Measurements from ENCODE around the gene ABCF2.
A peak's percentile ranks its signal among the peaks of the same experiment; 100 is the strongest.

The ABCF2 gene

DNA sequence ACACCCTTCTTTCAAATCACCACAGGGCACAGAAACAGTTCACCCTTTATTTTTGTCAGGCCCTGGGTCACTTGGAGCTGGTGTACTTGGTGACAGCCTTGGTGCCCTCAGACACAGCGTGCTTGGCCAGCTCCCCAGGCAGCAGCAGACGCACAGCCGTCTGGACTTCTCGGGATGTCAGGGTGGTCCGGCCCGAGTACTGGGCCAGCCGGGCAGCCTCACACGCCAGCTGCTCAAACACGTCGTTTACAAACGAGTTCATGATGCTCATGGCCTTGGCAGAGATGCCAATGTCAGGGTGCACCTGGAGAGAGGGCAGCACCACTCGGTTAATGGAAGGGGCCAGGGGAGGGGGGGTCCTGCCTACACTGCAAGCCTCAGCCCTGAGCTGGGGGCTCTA is 19.2 kb downstream of the ABCF2 start:
- no peak overlapping the region for H2AFZ ChIP-seq (ENCODE audit: low read length)
- H3K4me2 ChIP-seq (ENCODE audit: insufficient read depth, low read length, poor library complexity, severe bottlenecking), result no peak overlapping the region
- no peak overlapping the region for H2BK120ac ChIP-seq (ENCODE audit: low read depth, low read length)
- no peak overlapping the region for H2BK15ac ChIP-seq (ENCODE audit: low read length)
- peak overlapping the region; percentile 59 for H3K14ac ChIP-seq (ENCODE audit: low read length)
- H2AK5ac ChIP-seq (ENCODE audit: low read depth, low read length), result peak overlapping the region; percentile 31
- no peak overlapping the region for H4K8ac ChIP-seq (ENCODE audit: low read depth, low read length)
- no peak for DNase-seq (ENCODE audit: low spot score)
- peak overlapping the region; percentile 61 for H2BK12ac ChIP-seq (ENCODE audit: low read length)
- H3K36me3 ChIP-seq (replicated peaks in 1 of 2; ENCODE audit: control insufficient read depth in 2 of 2, insufficient read depth in 2 of 2, low read length in 2 of 2), result peaks cover 0 to 13% of the 10 kb centered on the region in 2 donors
- H3K79me1 ChIP-seq (ENCODE audit: low read depth, low read length), result no peaks in the 10 kb centered on the region
- peak overlapping the region; percentile 72 for H3K4ac ChIP-seq (ENCODE audit: low read length)
- H3K4me3 ChIP-seq (ENCODE audit: low read length in 2 of 2), result no peak overlapping the region
- H3K9me3 ChIP-seq (replicated peaks in 1 of 2; ENCODE audit: control insufficient read depth in 2 of 2, insufficient read depth in 1 of 2, low read depth in 1 of 2, low read length in 2 of 2), result no peaks in the 10 kb centered on the region
- peaks cover 0 to 40% (median 2%) of the 10 kb centered on the region in 3 experiments for H3K27me3 ChIP-seq (ENCODE audit: control insufficient read depth in 3 of 3, insufficient read depth in 3 of 3, low read depth in 1 of 3, low read length in 3 of 3)
- H2BK5ac ChIP-seq (ENCODE audit: low read length), result no peak overlapping the region
- no peak overlapping the region for H4K91ac ChIP-seq (ENCODE audit: low read depth, low read length, poor library complexity)
- H3K27ac ChIP-seq (replicated peaks; ENCODE audit: low read length), result no peak overlapping the region
- H3K23ac ChIP-seq (ENCODE audit: low read depth, low read length, poor library complexity), result peak overlapping the region; percentile 46
- WGBS, 2 donors (ENCODE audit: extremely low coverage in 2 of 2, insufficient read length in 2 of 2, insufficient replicate concordance in 1 of 2), result no CpG with 5 or more reads among the region's 12 CpGs
- no peak overlapping the region for H3K9ac ChIP-seq (ENCODE audit: low read depth, low read length, poor library complexity)
- H3K4me1 ChIP-seq (ENCODE audit: control insufficient read depth in 2 of 2, insufficient read depth in 1 of 2, low read depth in 1 of 2, low read length in 2 of 2), result peaks cover 0 to 8% of the 10 kb centered on the region in 2 donors
- H3K18ac ChIP-seq (ENCODE audit: low read length), result peak overlapping the region; percentile 32

DNA sequence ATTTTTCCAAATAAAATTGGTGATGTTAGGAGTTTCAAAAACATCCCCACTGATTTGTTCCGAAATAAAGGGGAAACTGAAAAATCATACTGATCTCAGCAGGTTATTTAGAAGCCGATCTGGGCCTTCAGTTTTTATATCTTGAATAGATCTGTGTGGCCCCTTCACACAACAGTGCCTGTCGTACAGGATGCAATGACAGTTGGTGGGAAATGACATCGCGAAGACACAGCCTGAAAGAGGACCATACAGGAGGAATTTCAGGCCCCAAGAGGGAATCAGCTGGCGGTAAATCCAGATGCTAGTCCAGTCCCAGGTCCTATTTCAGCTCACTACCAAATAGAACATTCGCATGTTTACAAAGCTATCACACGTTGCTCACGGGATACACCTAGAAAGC is 19.7 kb downstream of the ABCF2 start:
- H3K27me3 ChIP-seq (ENCODE audit: control insufficient read depth in 3 of 3, insufficient read depth in 3 of 3, low read depth in 1 of 3, low read length in 3 of 3), result peaks cover 0 to 44% (median 2%) of the 10 kb centered on the region in 3 experiments

DNA sequence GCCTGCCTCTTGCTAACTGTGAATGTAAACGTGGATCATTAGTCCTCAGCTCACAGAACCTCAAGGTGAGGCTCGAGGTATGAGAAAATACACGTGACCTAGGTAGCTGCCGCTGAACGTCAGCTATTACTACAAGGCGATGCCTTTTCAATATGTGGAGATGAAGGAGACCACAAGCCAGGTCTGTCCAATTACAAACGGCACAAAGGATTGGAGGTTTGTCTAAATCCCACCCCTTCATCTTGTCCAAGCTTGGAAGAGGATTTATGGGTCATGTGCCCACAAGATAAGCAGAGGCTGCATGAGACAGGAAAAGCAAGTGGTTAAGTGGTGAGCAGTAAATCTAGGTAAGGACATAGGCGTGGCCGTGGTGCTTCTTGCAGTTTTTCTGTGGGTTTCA is 20.1 kb downstream of the ABCF2 start:
- Histone ChIP-seq H4K91ac (ENCODE audit: low read depth, low read length, poor library complexity) (no peak overlapping the region), H2AFZ (ENCODE audit: low read length) (no peak overlapping the region), H2BK12ac (ENCODE audit: low read length) (no peak overlapping the region), H3K36me3 (replicated peaks in 1 of 2; ENCODE audit: control insufficient read depth in 2 of 2, insufficient read depth in 2 of 2, low read length in 2 of 2) (peaks cover 0 to 5% of the 10 kb centered on the region in 2 donors), H3K27ac (replicated peaks; ENCODE audit: low read length) (no peak overlapping the region), H3K23ac (ENCODE audit: low read depth, low read length, poor library complexity) (no peak overlapping the region), H3K18ac (ENCODE audit: low read length) (no peak overlapping the region), H3K4me2 (ENCODE audit: insufficient read depth, low read length, poor library complexity, severe bottlenecking) (no peak overlapping the region), H3K4ac (ENCODE audit: low read length) (no peak overlapping the region), H3K4me3 (ENCODE audit: low read length in 2 of 2) (no peak overlapping the region), H3K4me1 (ENCODE audit: control insufficient read depth in 2 of 2, insufficient read depth in 1 of 2, low read depth in 1 of 2, low read length in 2 of 2) (peaks cover 0 to 8% of the 10 kb centered on the region in 2 donors), H3K79me1 (ENCODE audit: low read depth, low read length) (no peaks in the 10 kb centered on the region), H3K27me3 (ENCODE audit: control insufficient read depth in 3 of 3, insufficient read depth in 3 of 3, low read depth in 1 of 3, low read length in 3 of 3) (peaks cover 0 to 47% (median 2%) of the 10 kb centered on the region in 3 experiments), H3K9ac (ENCODE audit: low read depth, low read length, poor library complexity) (no peak overlapping the region), H2BK15ac (ENCODE audit: low read length) (no peak overlapping the region), H3K9me3 (replicated peaks in 1 of 2; ENCODE audit: control insufficient read depth in 2 of 2, insufficient read depth in 1 of 2, low read depth in 1 of 2, low read length in 2 of 2) (no peaks in the 10 kb centered on the region), H2BK120ac (ENCODE audit: low read depth, low read length) (no peak overlapping the region), H3K14ac (ENCODE audit: low read length) (no peak overlapping the region), H2AK5ac (ENCODE audit: low read depth, low read length) (no peak overlapping the region), H4K8ac (ENCODE audit: low read depth, low read length) (no peak overlapping the region), H2BK5ac (ENCODE audit: low read length) (no peak overlapping the region)
- DNase-seq (ENCODE audit: low spot score), result no peak
- no CpG with 5 or more reads among the region's 9 CpGs for WGBS, 2 donors (ENCODE audit: extremely low coverage in 2 of 2, insufficient read length in 2 of 2, insufficient replicate concordance in 1 of 2)

More for the DNA sequence above, 19.7 kb downstream of the ABCF2 start:
- no peaks in the 10 kb centered on the region for H3K79me1 ChIP-seq (ENCODE audit: low read depth, low read length)
- H3K23ac ChIP-seq (ENCODE audit: low read depth, low read length, poor library complexity), result no peak overlapping the region
- H3K4ac ChIP-seq (ENCODE audit: low read length), result no peak overlapping the region
- peaks cover 0 to 8% of the 10 kb centered on the region in 2 donors for H3K4me1 ChIP-seq (ENCODE audit: control insufficient read depth in 2 of 2, insufficient read depth in 1 of 2, low read depth in 1 of 2, low read length in 2 of 2)
- no peak for DNase-seq (ENCODE audit: low spot score)
- H2AK5ac ChIP-seq (ENCODE audit: low read depth, low read length), result no peak overlapping the region
- no peak overlapping the region for H2BK12ac ChIP-seq (ENCODE audit: low read length)
- H3K9ac ChIP-seq (ENCODE audit: low read depth, low read length, poor library complexity), result no peak overlapping the region
- H2BK5ac ChIP-seq (ENCODE audit: low read length), result no peak overlapping the region
- H3K9me3 ChIP-seq (replicated peaks in 1 of 2; ENCODE audit: control insufficient read depth in 2 of 2, insufficient read depth in 1 of 2, low read depth in 1 of 2, low read length in 2 of 2), result no peaks in the 10 kb centered on the region
- no peak overlapping the region for H2BK120ac ChIP-seq (ENCODE audit: low read depth, low read length)
- H3K4me2 ChIP-seq (ENCODE audit: insufficient read depth, low read length, poor library complexity, severe bottlenecking), result no peak overlapping the region
- H3K4me3 ChIP-seq (ENCODE audit: low read length in 2 of 2), result no peak overlapping the region
- WGBS, 2 donors (ENCODE audit: extremely low coverage in 2 of 2, insufficient read length in 2 of 2, insufficient replicate concordance in 1 of 2), result no CpG with 5 or more reads among the region's 9 CpGs
- H2AFZ ChIP-seq (ENCODE audit: low read length), result no peak overlapping the region
- H3K36me3 ChIP-seq (replicated peaks in 1 of 2; ENCODE audit: control insufficient read depth in 2 of 2, insufficient read depth in 2 of 2, low read length in 2 of 2), result peaks cover 0 to 9% of the 10 kb centered on the region in 2 donors
- no peak overlapping the region for H3K18ac ChIP-seq (ENCODE audit: low read length)
- H3K14ac ChIP-seq (ENCODE audit: low read length), result no peak overlapping the region
- no peak overlapping the region for H2BK15ac ChIP-seq (ENCODE audit: low read length)
- no peak overlapping the region for H3K27ac ChIP-seq (replicated peaks; ENCODE audit: low read length)
- no peak overlapping the region for H4K8ac ChIP-seq (ENCODE audit: low read depth, low read length)
- no peak overlapping the region for H4K91ac ChIP-seq (ENCODE audit: low read depth, low read length, poor library complexity)

DNA sequence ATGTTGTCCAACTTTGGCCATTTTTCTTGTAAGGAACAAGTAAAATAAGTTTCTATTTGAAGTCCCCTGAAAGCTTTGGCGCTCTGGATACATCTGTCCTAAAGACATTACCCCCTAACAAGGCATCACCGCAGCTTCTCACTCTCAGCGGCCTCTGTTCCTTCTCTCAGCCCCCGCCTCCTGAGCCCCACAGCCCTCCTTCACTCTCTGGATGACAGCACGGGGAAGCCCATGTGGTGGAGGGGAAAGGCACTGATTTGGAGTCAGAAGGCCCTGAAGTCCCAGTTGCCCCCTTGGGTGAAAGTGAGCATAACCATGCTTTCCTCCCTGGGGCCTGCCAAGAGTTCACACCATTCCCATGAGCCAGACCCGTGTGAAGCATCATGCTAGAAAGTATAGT is 21.3 kb downstream of the ABCF2 start:
- no peak for DNase-seq (ENCODE audit: low spot score)
- Histone ChIP-seq H3K9ac (ENCODE audit: low read depth, low read length, poor library complexity) (no peak overlapping the region), H2AFZ (ENCODE audit: low read length) (no peak overlapping the region), H3K4me3 (ENCODE audit: low read length in 2 of 2) (no peak overlapping the region), H2AK5ac (ENCODE audit: low read depth, low read length) (no peak overlapping the region), H2BK12ac (ENCODE audit: low read length) (no peak overlapping the region), H3K18ac (ENCODE audit: low read length) (no peak overlapping the region), H3K9me3 (replicated peaks in 1 of 2; ENCODE audit: control insufficient read depth in 2 of 2, insufficient read depth in 1 of 2, low read depth in 1 of 2, low read length in 2 of 2) (no peaks in the 10 kb centered on the region), H3K36me3 (replicated peaks in 1 of 2; ENCODE audit: control insufficient read depth in 2 of 2, insufficient read depth in 2 of 2, low read length in 2 of 2) (no peaks in the 10 kb centered on the region), H4K91ac (ENCODE audit: low read depth, low read length, poor library complexity) (no peak overlapping the region), H3K4me2 (ENCODE audit: insufficient read depth, low read length, poor library complexity, severe bottlenecking) (no peak overlapping the region), H4K8ac (ENCODE audit: low read depth, low read length) (no peak overlapping the region), H3K79me1 (ENCODE audit: low read depth, low read length) (no peaks in the 10 kb centered on the region), H2BK15ac (ENCODE audit: low read length) (peak overlapping the region; percentile 79), H3K27me3 (ENCODE audit: control insufficient read depth in 3 of 3, insufficient read depth in 3 of 3, low read depth in 1 of 3, low read length in 3 of 3) (peaks cover 0 to 59% (median 2%) of the 10 kb centered on the region in 3 experiments), H2BK120ac (ENCODE audit: low read depth, low read length) (no peak overlapping the region), H3K4me1 (ENCODE audit: control insufficient read depth in 2 of 2, insufficient read depth in 1 of 2, low read depth in 1 of 2, low read length in 2 of 2) (peaks cover 0 to 6% of the 10 kb centered on the region in 2 donors), H2BK5ac (ENCODE audit: low read length) (no peak overlapping the region), H3K14ac (ENCODE audit: low read length) (no peak overlapping the region), H3K23ac (ENCODE audit: low read depth, low read length, poor library complexity) (no peak overlapping the region), H3K27ac (replicated peaks; ENCODE audit: low read length) (no peak overlapping the region), H3K4ac (ENCODE audit: low read length) (no peak overlapping the region)
- WGBS, 2 donors (ENCODE audit: extremely low coverage in 2 of 2, insufficient read length in 2 of 2, insufficient replicate concordance in 1 of 2), result no CpG with 5 or more reads among the region's 6 CpGs

All from neuronal stem cell (in vitro differentiated cells).